GM19328 (cell line): Measurements from ENCODE around the gene EXT2.

ENCODE experiments used
- ATAC-seq: cut with Tn5 transposase; IDR thresholded peaks from one replicate; pipeline ENCODE4 v1.9.1; 2021; ENCODE audit warnings: mild to moderate bottlenecking, moderate library complexity; ENCODE audit not compliant: unreplicated experiment

EXT2 gene

GRCh38 chr11:44095506-44096359, at the start of gene EXT2:
Gene EXT2 (plus strand): TSS chr11:44095678. CDS start chr11:44107713, 12,035 bp downstream.
- peak; percentile 90 for ATAC-seq

DNA sequence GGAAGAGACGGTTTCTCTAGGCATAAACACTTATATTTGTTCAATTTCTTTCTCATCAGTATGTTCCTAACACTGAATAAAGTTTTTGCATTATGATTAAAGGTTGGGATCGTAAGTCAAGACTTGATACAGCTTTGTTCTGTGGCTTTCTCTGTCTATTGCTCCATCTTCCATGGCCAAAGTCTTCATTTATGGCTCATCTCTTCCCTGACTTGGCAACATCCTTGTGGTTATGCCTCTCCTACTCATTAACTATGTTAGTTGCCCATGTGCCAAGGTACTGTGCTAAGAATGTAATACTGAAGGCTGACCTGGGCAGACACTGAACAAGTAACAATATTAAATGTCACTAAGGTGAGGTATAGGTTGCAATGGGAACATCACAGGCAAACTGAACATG, 49.3 kb upstream of the EXT2 start:
- no peak for ATAC-seq

DNA sequence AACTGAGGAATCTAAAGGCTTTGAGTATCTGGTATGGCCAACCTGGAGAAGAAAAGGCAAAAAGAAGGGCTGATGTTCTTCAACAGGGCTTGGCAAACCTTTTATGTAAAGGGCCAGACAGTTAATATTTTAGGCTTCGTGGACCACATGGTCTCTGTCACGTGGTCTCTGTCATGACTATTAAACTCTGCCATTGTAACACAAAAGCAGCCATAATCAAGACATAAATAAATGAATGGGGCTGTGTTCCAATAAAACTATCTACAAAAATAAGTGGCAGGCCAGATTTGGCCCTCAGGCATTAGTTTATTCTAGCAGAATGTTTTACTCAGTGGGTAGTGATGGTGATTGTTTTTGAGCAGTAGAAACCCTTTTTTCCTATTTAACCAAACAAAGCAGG, 48.2 kb upstream of the EXT2 start:
- ATAC-seq, result no peak

- no peak for ATAC-seq
Measured at GRCh38 chr11:44047931-44048431, 47.5 kb upstream of the EXT2 start, which contains the start of gene ACCSL. Gene ACCSL (plus strand): TSS chr11:44047981. CDS start chr11:44048037, 56 bp downstream.

DNA sequence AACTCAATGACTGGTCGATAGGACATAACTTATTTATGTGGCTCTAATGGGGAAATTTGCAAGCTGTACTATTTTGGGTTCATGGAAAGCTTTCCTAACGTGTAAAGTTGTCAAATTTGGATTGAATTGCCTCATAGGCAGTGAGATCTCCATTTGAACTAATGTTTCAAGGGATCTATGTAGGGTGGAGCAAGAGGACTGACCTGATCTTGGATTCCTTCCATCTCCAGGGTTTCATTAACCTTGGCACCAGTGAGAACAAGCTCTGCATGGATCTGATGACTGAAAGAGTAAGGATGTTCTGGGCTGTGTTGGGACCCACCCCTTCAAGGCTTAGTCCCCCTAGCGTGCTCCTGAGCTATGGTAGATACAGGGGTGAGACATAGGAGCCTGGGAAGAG, 45.6 kb upstream of the EXT2 start:
- no peak for ATAC-seq

GRCh38 chr11:44051171-44051570, 44.3 kb upstream of the EXT2 start:
- ATAC-seq, result no peak

GRCh38 chr11:44057340-44057739, 38.1 kb upstream of the EXT2 start:
- ATAC-seq, result no peak

DNA sequence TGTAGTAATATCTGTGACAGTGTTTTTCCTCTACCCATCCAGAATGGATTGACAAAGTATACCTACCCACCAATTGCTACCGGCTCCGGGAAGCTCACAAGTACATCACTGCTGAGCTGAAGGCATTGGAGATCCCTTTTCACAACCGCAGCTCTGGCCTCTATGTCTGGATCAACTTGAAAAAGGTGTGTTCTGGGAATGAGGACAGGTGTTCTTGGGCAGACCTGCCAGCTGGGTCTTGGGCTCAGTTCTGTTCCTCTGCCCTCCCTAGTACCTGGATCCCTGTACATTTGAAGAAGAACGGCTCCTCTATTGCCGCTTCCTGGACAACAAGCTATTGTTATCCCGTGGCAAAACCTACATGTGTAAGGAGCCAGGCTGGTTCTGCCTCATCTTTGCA, 37.2 kb upstream of the EXT2 start:
- no peak for ATAC-seq

- ATAC-seq, result no peak
Measured at GRCh38 chr11:44065161-44065661, 30.3 kb upstream of the EXT2 start.

DNA sequence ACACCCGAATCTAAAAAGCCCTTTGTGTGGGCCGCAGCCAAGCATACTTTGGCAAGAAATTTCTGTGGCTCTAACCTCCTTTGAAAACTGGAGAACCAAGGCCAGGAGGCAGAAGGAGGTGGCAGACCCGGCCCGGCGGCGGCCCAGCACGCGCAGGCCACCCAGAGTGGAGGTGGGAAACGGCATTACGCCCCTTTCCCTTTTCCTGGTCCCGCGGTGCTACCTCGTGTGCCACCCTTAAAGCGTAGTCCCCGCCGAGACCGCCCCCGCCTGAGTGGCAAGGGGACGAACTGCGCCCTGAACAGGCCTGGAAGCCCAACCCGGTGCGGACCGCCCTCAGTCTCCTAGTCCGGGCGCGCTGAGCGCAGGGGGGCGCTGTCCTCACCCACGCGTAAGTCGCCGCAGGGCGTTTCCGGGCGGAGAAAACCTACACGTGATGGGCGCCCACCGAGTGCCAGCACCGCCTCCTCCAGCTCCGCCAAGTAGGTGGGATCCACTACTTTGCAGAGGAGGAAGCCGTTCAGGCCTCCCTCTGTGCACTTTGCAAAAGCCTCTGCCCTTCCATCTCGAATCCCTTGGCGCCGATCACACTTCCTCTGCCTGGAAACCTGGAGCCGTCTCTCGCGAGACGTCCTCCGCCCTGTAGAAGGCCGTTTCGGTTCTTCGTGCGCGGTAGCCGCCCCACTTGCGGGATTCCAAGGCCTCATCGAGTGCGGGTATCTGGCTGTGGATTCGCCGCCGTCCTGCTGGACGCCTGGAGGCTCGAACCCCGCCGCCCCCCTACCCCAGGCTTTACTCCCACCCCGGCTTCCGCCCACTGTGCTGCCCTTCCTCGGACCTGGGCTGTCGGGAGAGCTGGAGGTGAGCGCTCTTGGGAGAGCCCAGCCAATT, 29.4 kb upstream of the EXT2 start, which contains the start of gene ACCS:
TSS of gene ACCS (plus strand) at position 430 of the 891 bp plus-strand sequence. CDS start 1,358 bp downstream, outside the sequence.
- ATAC-seq, result peak; percentile 92

DNA sequence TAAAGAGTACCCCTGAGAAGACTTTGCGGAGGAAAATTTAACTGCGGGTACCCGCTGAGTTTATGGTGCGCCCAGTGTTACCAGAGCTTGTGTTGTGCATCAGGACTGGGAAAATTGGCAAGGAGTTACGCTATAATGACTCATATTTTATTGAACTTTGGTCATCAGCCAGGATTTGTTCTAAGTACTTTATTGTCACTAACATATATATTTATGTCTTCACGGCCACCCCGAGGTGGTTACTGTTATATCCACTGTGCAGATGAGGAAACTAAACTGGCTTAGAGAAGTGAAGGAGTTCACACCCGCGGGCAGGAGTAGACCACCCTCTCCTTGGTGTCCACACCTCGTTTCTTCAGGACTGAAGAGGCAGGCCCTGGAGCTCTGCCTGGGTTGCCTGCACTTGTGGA, 28.7 kb upstream of the EXT2 start:
- ATAC-seq, result no peak

DNA sequence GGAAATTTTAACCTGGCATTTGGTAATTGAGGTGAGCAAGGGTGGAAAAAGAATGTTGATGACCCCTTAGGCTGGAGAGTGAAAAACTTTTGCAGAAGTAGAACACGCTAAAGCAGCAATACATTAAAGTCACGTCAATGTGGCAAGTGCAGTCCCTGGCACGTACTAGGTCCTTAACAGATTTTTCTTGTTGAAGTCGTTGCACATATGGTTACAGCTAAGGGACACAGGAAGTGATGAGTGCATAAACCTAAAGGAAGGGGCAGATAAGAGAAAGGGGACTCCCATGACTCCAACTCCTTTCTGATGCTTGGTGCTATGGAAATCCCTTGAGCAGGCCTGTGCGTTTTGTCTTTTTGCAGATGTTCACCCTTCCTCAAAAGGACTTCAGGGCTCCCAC, 28.2 kb upstream of the EXT2 start:
- no peak for ATAC-seq

DNA sequence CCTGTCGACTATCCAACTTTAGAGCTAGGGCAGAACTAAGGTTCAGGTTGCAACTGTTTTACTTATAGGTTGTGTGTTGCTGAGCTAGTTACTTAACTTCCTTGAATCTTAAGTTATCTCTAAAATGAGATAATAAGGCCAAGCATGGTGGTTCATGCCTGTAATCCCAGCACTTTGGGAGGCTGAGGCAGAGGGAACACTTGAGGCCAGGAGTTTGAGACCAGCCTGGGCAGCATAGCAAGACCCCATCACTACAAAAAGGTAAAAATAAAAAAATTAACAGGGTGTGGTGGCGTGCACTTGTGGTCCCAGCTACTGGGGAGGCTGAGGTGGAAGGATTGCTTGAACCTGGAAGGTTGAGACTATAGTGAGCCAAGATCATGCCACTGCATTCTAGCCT, 27.3 kb upstream of the EXT2 start:
- ATAC-seq, result no peak

DNA sequence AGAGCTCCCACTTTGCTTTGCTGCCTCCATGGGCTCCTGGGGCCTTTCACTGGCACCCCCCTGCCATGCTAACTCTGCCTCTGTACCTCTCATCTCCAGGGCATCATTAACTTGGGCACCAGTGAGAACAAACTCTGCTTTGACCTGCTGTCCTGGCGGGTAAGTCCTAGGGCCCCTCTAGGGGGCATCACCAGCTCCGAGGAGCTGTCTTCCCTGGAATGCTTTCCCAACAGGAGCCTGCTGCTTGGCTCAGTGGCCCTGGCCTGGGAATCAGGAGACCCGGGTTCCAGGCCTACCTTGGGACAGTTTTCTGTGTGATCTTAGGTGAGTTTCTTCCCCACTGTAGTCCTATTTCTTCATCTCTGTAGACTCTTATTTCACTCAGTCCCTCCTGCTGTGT, 24.3 kb upstream of the EXT2 start:
- no peak for ATAC-seq

DNA sequence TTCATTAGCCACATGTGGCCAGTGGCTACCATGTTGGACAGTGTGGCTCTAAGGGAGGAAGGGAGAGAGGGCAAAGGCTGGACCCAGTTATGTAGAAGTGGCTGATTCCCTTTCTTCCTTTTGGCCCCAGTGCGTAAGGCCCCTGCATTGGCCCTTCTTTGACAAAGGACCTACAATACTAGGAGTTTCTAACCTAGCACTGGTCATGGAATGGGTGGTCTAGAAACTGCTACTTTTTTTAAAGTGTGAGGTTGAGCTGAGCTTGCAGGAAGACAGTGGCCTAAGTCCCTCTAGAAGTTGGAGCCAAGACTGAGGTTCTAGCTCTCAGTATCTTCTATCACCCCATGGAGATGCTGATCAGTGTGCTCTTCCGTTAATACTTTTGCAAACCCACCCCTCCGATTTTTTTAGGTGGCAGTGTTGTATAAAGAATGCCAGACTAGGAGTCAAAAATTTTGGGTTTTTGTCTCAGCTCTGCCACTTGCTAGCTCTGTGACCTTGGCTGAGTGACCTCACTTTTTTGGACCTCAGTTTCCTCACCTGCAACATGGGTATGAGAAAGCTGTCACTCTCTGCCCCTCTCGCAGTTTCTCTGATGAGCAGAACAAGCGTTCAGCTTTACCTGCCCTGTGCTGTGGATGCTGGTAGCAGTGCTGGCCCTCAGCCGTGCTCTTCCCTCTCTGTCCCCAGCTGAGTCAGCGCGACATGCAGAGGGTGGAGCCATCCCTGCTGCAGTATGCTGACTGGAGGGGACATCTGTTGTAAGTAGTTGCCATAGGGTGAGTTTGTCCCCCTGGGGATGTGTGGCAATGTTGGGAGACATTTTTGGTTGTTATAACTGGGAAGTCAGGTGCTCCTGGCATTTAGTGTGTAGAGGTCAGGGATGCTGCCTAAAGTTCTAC, 22.5 kb upstream of the EXT2 start:
- no peak for ATAC-seq

DNA sequence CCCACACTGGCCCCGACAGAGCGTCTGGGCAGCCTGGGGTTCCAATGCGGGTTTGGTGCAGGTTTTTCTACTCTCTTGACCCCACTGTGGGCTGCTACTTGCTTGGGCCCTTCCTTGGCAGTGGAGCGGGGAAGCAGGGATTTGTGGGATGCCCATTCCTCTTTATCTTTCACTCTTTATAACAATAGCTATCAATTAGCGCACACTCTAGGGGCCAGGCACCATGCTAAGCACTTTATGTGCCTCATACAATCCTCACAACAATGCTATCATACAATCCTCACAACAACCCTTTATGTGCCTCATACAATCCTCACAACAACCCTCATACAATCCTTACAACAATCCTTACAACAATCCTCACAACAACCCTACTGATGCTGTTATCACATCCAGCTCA, 16.7 kb upstream of the EXT2 start:
- ATAC-seq, result no peak

DNA sequence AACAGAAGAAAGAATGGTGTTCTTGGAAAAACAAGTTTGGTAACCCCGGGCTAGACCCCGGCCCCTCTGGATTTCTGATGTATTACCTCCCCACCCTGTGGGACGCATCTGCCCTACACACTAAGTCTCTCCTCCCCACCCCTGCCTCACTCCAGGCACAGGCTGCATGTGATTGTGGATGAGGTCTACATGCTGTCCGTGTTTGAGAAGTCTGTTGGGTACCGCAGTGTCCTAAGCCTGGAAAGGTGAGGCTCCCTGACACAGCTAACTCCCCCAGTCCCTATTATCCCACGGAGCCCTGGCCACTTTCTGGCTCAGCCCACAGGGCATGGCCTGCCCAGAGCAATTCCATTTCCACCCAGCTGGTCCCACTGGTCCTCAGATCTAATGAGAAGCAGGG, 16.1 kb upstream of the EXT2 start:
- no peak for ATAC-seq

GRCh38 chr11:44080951-44081350, 14.5 kb upstream of the EXT2 start:
- no peak for ATAC-seq

DNA sequence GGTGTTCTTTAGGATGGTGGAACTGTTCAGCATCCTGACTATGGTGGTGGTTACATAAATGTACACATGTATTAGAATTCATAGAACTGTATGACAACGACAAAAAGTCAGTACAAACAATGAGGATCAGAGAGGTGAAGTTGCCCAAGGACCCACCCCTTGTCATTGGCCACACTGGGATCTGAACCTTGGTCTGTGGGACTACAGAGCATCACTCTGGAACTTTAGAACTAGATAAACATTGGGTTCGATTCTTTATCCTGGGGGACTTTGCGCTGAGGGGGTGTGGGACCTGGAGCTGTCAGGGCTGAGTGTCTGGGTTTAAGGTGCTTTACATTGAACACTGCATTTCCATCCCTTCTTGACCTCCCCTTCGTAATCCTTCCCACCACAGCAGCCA, 12.8 kb upstream of the EXT2 start:
- ATAC-seq, result no peak

DNA sequence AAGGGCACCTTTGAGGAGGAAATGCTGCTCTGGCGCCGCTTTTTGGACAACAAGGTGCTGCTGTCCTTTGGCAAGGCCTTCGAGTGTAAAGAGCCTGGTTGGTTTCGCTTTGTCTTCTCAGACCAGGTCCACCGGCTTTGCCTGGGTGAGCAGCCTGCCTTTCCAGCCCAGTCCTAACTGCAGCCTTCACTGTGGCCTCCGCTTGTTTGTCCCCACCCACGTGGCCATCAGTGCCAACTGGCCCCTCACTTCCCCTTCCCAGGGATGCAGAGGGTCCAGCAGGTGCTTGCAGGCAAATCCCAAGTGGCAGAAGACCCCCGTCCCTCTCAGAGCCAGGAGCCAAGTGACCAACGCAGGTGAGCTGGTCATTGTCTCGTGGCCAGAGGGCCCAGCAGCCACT, 12.0 kb upstream of the EXT2 start:
- ATAC-seq, result no peak
